ENCODE results near the gene RNF111. TPM values are rescaled to one million over a fixed set of nuclear protein-coding genes. Genes with fewer than 3 reads are reported as not detected.

Gene RNF111
- 10 to 100 TPM; 22.6 to 25.0 TPM for total RNA-seq

GRCh38 chr15:58987491-58988005, at the start of gene RNF111:
Gene RNF111, plus strand, starts transcription at chr15:58987663. Its CDS starts 43,160 bp downstream, at chr15:59030823.
- intact Hi-C loops (cut with micrococcal nuclease) = loop anchor here (1.0 to 10.0 kb wide), 5 partner anchors 8 to 697 kb away; partner anchors contain the start of genes BNIP2, CCNB2 and SLTM
- peaks cover 14% of the 10 kb centered on the region for H3K36me3 Mint-ChIP-seq
- ChIA-PET CTCF (no interaction called here), POLR2A (no interaction called here)
- peak within 1 kb of the TSS; percentile 87 for H3K27ac Mint-ChIP-seq
- peaks cover 38% of the 10 kb centered on the region for H3K4me1 Mint-ChIP-seq (ENCODE audit: low read depth)
- H3K27me3 Mint-ChIP-seq = no peaks in the 10 kb centered on the region
- DNase-seq = peak; percentile 94
- peak within 1 kb of the TSS; percentile 96 for H3K4me3 Mint-ChIP-seq
- no peaks in the 10 kb centered on the region for H3K9me3 Mint-ChIP-seq

- CTCF ChIA-PET = no interaction called here
Observed at GRCh38 chr15:58947179-58947578, 40.3 kb upstream of the RNF111 start.

GRCh38 chr15:58951388-58952007, 36.0 kb upstream of the RNF111 start:
- ChIA-PET POLR2A (no interaction called here), CTCF (interaction anchor here (0.7 kb wide), 1 partner anchor 539 kb away, joined by 3 read pairs; no protein-coding TSS in a partner anchor)
- no peaks in the 10 kb centered on the region for H3K36me3 Mint-ChIP-seq

More at GRCh38 chr15:58947179-58947578, 40.3 kb upstream of the RNF111 start:
- intact Hi-C loops (cut with micrococcal nuclease) = no loop called here
- Mint-ChIP-seq H3K4me1 (ENCODE audit: low read depth) (no peaks in the 10 kb centered on the region), H3K4me3 (no peak overlapping the region), H3K36me3 (no peaks in the 10 kb centered on the region), H3K9me3 (no peaks in the 10 kb centered on the region), H3K27me3 (no peaks in the 10 kb centered on the region), H3K27ac (no peak overlapping the region)
- no peak for DNase-seq
- POLR2A ChIA-PET = no interaction called here

DNA sequence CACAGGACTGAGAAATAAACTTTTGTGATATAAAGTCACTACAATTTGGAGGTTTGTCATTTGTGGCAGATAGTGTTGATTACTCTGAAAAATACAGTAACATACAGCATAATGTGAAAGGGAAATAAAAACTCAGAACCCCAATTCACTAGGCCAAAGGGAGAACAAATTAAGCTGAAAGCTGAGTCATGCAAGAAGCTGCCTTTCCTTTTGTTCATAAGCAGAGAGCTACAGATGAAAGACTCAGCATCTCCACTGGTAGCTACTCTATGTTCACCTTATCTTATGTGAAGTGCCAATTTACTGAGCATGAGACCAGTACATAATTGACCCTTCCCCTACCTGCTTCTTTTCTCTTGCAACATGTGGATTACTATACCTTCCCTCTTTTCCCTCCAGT, 34.7 kb upstream of the RNF111 start:
- intact Hi-C loops (cut with micrococcal nuclease) = loop anchor here (10.0 kb wide), 1 partner anchor 728 kb away; no protein-coding TSS in a partner anchor
- Mint-ChIP-seq H3K9me3 (no peaks in the 10 kb centered on the region), H3K27ac (no peak overlapping the region), H3K4me3 (no peak overlapping the region), H3K27me3 (no peaks in the 10 kb centered on the region), H3K4me1 (ENCODE audit: low read depth) (peaks cover 12% of the 10 kb centered on the region), H3K36me3 (no peaks in the 10 kb centered on the region)
- no peak for DNase-seq
- ChIA-PET CTCF (interaction anchor here (1.0 to 1.8 kb wide), 2 partner anchors 186 to 576 kb away, joined by 3 to 6 read pairs; no protein-coding TSS in a partner anchor), POLR2A (no interaction called here)

More at GRCh38 chr15:58951388-58952007, 36.0 kb upstream of the RNF111 start:
- Mint-ChIP-seq H3K27me3 (no peaks in the 10 kb centered on the region), H3K27ac (no peak overlapping the region), H3K4me1 (ENCODE audit: low read depth) (peaks cover 7% of the 10 kb centered on the region), H3K4me3 (no peak overlapping the region), H3K9me3 (no peaks in the 10 kb centered on the region)
- DNase-seq = no peak
- intact Hi-C loops (cut with micrococcal nuclease) = loop anchor here (10.0 kb wide), 1 partner anchor 727 kb away; no protein-coding TSS in a partner anchor

DNA sequence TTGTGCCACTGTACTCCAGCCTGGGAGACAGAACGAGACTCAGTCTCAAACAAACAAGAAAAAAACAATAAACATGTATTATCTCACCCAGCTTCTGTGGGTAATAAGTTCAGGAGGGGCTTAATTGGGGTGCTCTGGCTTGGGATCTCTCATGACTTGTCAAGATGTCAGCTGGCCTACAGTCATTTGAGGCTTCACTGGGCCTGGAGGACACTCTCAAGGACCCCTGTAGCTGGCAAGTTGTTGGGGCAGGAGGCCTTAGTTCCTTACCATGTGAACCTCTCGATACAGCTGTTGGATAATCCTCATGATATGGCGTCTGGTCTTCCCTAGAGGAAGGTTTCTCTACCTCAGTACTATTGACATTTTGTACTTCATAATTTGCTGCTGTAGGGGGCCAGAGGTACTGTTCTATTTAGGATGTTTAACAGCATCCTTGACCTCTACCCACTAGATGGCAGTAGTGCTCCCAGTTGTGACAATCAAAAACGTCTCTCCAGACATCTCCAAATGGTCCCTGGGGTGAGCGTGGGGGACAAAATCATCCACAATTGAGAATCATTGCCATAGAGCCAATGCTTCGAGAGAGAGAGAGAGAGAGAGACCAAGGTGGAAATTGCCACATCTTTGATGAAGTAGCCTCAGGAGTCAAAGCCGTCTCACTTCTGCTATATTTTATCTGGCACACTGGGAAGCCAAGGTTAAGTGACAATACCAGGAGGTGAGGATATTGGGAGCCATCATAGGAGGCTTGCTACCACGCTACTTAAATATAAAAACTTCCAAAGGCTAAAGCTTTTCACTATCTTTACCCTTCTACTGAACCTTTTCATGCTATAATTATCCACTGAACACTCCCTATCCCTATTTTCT, 30.1 kb upstream of the RNF111 start:
- peak overlapping the region; percentile 29 for H3K27ac Mint-ChIP-seq
- no peaks in the 10 kb centered on the region for H3K9me3 Mint-ChIP-seq
- H3K4me3 Mint-ChIP-seq = no peak overlapping the region
- no peaks in the 10 kb centered on the region for H3K36me3 Mint-ChIP-seq
- POLR2A ChIA-PET = no interaction called here
- intact Hi-C loops (cut with micrococcal nuclease) = loop anchor here (2.0 to 10.0 kb wide), 2 partner anchors 535 to 733 kb away; no protein-coding TSS in a partner anchor
- H3K4me1 Mint-ChIP-seq (ENCODE audit: low read depth) = peaks cover 12% of the 10 kb centered on the region
- CTCF ChIA-PET = interaction anchor here (0.6 to 5.6 kb wide), 23 partner anchors 8 to 729 kb away, joined by 3 to 48 read pairs (median 4); no protein-coding TSS in a partner anchor
- H3K27me3 Mint-ChIP-seq = no peaks in the 10 kb centered on the region
- DNase-seq = peak; percentile 58

DNA sequence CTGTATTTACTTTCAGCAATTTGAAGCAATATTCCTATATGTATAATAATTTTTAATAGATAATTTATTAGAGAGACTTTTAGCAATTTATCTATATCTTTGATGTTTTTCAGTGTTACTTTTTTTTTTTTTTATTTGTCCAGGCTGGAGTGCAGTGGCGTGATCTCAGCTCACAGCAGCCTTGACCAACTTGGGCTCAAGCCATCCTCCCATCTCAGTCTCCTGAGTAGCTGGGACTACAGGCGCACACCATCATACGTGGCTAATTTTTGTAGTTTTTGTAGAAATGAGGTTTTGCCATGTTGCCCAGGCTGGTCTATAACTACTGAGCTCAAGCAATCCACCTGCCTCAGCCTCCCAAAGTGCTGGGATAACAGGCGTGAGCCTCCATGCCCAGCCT, 28.7 kb upstream of the RNF111 start:
- CTCF ChIA-PET = interaction anchor here (1.1 to 5.6 kb wide), 4 partner anchors 10 to 571 kb away, joined by 3 to 48 read pairs (median 10); no protein-coding TSS in a partner anchor
- POLR2A ChIA-PET = no interaction called here
- H3K36me3 Mint-ChIP-seq = no peaks in the 10 kb centered on the region
- H3K27ac Mint-ChIP-seq = no peak overlapping the region
- intact Hi-C loops (cut with micrococcal nuclease) = loop anchor here (10.0 kb wide), 1 partner anchor 734 kb away; no protein-coding TSS in a partner anchor
- H3K27me3 Mint-ChIP-seq = no peaks in the 10 kb centered on the region
- H3K4me3 Mint-ChIP-seq = no peak overlapping the region
- peaks cover 5% of the 10 kb centered on the region for H3K4me1 Mint-ChIP-seq (ENCODE audit: low read depth)
- H3K9me3 Mint-ChIP-seq = no peaks in the 10 kb centered on the region
- no peak for DNase-seq

GRCh38 chr15:58962136-58962535, 25.3 kb upstream of the RNF111 start:
- H3K27me3 Mint-ChIP-seq = no peaks in the 10 kb centered on the region
- POLR2A ChIA-PET = interaction anchor here (0.6 kb wide), 1 partner anchor 19 kb away, joined by 3 read pairs; no protein-coding TSS in a partner anchor
- intact Hi-C loops (cut with micrococcal nuclease) = no loop called here
- H3K9me3 Mint-ChIP-seq = no peaks in the 10 kb centered on the region
- peaks cover 9% of the 10 kb centered on the region for H3K4me1 Mint-ChIP-seq (ENCODE audit: low read depth)
- no peak overlapping the region for H3K27ac Mint-ChIP-seq
- CTCF ChIA-PET = no interaction called here
- no peaks in the 10 kb centered on the region for H3K36me3 Mint-ChIP-seq
- no peak for DNase-seq
- no peak overlapping the region for H3K4me3 Mint-ChIP-seq

GRCh38 chr15:58962662-58963565, 24.5 kb upstream of the RNF111 start:
- Mint-ChIP-seq H3K36me3 (no peaks in the 10 kb centered on the region), H3K27ac (no peak overlapping the region), H3K9me3 (no peaks in the 10 kb centered on the region), H3K4me3 (no peak overlapping the region), H3K27me3 (no peaks in the 10 kb centered on the region), H3K4me1 (ENCODE audit: low read depth) (peaks cover 4% of the 10 kb centered on the region)
- POLR2A ChIA-PET = no interaction called here
- CTCF ChIA-PET = interaction anchor here (0.6 kb wide), 1 partner anchor 12 kb away, joined by 3 read pairs; no protein-coding TSS in a partner anchor
- DNase-seq = no peak
- intact Hi-C loops (cut with micrococcal nuclease) = no loop called here

DNA sequence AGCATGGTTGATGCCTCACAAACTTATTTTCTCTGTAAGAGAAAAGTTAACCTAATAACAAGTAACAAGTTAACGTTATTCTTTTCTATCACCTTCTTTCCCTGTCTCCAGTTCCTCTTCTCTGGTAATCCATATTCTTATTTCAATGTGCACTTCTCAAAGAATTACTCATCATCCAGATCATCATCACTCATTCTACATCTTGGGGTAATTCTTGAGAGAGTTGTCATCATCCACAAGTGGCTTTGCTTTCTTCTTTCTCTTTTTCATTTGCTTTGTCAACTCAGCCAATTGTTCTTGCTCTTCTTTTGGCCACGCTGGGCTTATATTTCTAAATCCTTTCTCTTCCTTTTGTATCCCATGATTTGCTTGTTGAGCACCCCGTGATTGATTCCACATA, 20.8 kb upstream of the RNF111 start:
- Mint-ChIP-seq H3K27me3 (no peaks in the 10 kb centered on the region), H3K9me3 (no peaks in the 10 kb centered on the region), H3K27ac (no peak overlapping the region), H3K36me3 (no peaks in the 10 kb centered on the region), H3K4me3 (no peak overlapping the region), H3K4me1 (ENCODE audit: low read depth) (peaks cover 4% of the 10 kb centered on the region)
- ChIA-PET CTCF (interaction anchor here (1.2 to 1.4 kb wide), 2 partner anchors 13 to 562 kb away, joined by 3 to 6 read pairs; no protein-coding TSS in a partner anchor), POLR2A (no interaction called here)
- intact Hi-C loops (cut with micrococcal nuclease) = no loop called here
- DNase-seq = no peak

DNA sequence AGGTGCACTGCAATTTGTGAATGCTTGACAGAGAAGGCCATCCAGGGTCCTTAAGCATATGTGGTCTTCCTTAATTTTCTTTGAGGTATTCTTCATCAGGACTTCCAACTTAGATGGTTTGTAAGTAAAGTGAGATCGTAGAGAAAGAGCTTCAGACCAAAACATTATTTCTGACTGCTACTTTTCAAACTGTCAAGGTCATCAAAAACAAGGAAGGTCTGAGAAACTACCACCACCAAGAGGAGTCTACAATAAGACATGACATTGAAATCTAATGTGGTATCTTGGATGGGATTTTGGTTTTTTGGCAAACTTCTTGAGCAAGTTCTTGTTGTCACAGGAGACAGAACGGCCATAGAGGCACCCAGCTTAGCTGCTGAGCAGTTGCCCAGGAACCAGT, 20.0 kb upstream of the RNF111 start:
- no peaks in the 10 kb centered on the region for H3K9me3 Mint-ChIP-seq
- no peak for DNase-seq
- intact Hi-C loops (cut with micrococcal nuclease) = no loop called here
- ChIA-PET POLR2A (no interaction called here), CTCF (interaction anchor here (0.6 to 1.4 kb wide), 4 partner anchors 10 to 561 kb away, joined by 3 to 6 read pairs (median 3); no protein-coding TSS in a partner anchor)
- H3K27ac Mint-ChIP-seq = no peak overlapping the region
- H3K27me3 Mint-ChIP-seq = no peaks in the 10 kb centered on the region
- no peaks in the 10 kb centered on the region for H3K36me3 Mint-ChIP-seq
- H3K4me3 Mint-ChIP-seq = no peak overlapping the region
- peaks cover 4% of the 10 kb centered on the region for H3K4me1 Mint-ChIP-seq (ENCODE audit: low read depth)

DNA sequence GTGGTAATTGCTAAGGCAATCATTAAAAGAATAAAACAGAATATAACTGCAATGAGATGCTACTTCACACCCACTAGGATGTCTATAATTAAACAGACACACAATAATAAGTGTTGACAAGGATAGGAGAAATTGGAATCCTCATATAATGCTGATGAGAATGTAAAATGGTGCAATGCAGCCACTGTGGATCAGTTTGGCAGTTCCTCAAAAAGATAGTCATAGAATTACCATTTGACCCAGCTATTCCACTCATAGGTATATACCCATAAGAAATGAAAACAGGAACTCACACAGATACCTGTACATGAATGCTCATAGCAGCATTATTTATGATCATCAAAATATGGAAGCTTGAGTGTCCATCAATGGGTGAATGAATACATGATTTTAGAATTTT, 9.6 kb upstream of the RNF111 start:
- Mint-ChIP-seq H3K27me3 (peaks cover 1% of the 10 kb centered on the region), H3K4me1 (ENCODE audit: low read depth) (peaks cover 43% of the 10 kb centered on the region), H3K27ac (no peak overlapping the region), H3K36me3 (no peaks in the 10 kb centered on the region), H3K9me3 (no peaks in the 10 kb centered on the region), H3K4me3 (no peak overlapping the region)
- intact Hi-C loops (cut with micrococcal nuclease) = loop anchor here (2.0 kb wide), 1 partner anchor 51 kb away; no protein-coding TSS in a partner anchor
- ChIA-PET CTCF (interaction anchor here (2.9 kb wide), 1 partner anchor 21 kb away, joined by 14 read pairs; no protein-coding TSS in a partner anchor), POLR2A (no interaction called here)
- no peak for DNase-seq
